NB4 (cell line): ENCODE data around the gene RFC4.

Experiments
- CTCF ChIP-seq: IDR thresholded peaks from one replicate; pipeline ENCODE4 v1.5.1; 2012; ENCODE audit warnings: low read depth, low read length
- MAX ChIP-seq: IDR thresholded peaks from 2 replicates; pipeline ENCODE4 v1.6.1; 2011; ENCODE audit warnings: low read depth, low read length
- MYC ChIP-seq: IDR thresholded peaks from 2 replicates; pipeline ENCODE4 v1.6.1; 2011; ENCODE audit warnings: low read depth, low read length
- POLR2A ChIP-seq: IDR thresholded peaks from 2 replicates; pipeline ENCODE4 v1.6.1; 2011; ENCODE audit warnings: mild to moderate bottlenecking; ENCODE audit not compliant: insufficient read length; ENCODE audit errors: extremely low read depth

- TF ChIP-seq POLR2A (no peak), CTCF (no peak), MAX (no peak), MYC (no peak)
These were observed 45.3 kb downstream of the RFC4 start for GRCh38 chr3:186760897-186761447.
